ENCODE results near the gene CNOT6. TPM values are rescaled to one million over a fixed set of nuclear protein-coding genes. Genes with fewer than 3 reads are reported as not detected.

CNOT6 gene
- total RNA-seq, 1 experiment from 2014 or later: 73.1 TPM

DNA sequence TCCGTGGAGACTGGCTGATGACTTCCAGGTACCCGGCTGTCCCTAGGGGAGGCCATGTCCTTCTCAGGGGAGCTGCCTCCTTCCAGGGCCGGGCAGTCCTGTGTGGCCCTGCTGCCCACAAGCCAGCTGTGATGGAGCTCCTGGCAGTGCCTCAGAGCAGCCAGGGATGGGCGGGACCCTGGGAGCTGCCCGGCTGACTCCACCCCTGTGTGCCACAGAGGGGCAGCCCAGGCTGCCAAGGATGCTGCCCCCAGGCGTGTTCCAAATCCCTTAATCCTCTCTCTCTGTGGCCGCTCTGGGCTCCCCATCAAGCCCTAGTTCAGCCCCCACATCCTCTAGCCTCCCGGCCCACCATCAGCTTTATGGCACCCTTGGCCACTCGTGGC lies 104.1 kb downstream of the CNOT6 start:
- Mint-ChIP-seq H3K9me3 (ENCODE audit: unreplicated experiment) (no peaks in the 10 kb centered on the region), H3K36me3 (ENCODE audit: insufficient read depth, unreplicated experiment) (no peaks in the 10 kb centered on the region), H3K27ac (ENCODE audit: low read depth, unreplicated experiment) (no peak overlapping the region), H3K4me1 (ENCODE audit: insufficient read depth, unreplicated experiment) (no peaks in the 10 kb centered on the region), H3K27me3 (ENCODE audit: insufficient read depth, unreplicated experiment) (peaks cover 13% of the 10 kb centered on the region), H3K4me3 (ENCODE audit: unreplicated experiment) (no peak overlapping the region)
- TF ChIP-seq CTCF (IDR thresholded peaks at IDR 0.05; ENCODE audit: unreplicated experiment): no peak
- POLR2A ChIA-PET: interaction anchor here (0.6 kb wide), 1 partner anchor 14 kb away, joined by 3 read pairs; no protein-coding TSS in a partner anchor
- DNase-seq (ENCODE audit: unreplicated experiment): no peak
- BruUV-seq (replicated peaks): no TSS peak
- intact Hi-C loops (cut with micrococcal nuclease): no loop called here
- CTCF ChIA-PET: interaction anchor here (0.6 to 1.6 kb wide), 2 partner anchors 8 to 729 kb away, joined by 3 to 6 read pairs; no protein-coding TSS in a partner anchor

GRCh38 chr5:180598797-180599589 lies 104.8 kb downstream of the CNOT6 start:
- Mint-ChIP-seq H3K4me1 (ENCODE audit: insufficient read depth, unreplicated experiment) (no peaks in the 10 kb centered on the region), H3K27me3 (ENCODE audit: insufficient read depth, unreplicated experiment) (peaks cover 9% of the 10 kb centered on the region), H3K36me3 (ENCODE audit: insufficient read depth, unreplicated experiment) (no peaks in the 10 kb centered on the region), H3K27ac (ENCODE audit: low read depth, unreplicated experiment) (no peak overlapping the region), H3K9me3 (ENCODE audit: unreplicated experiment) (no peaks in the 10 kb centered on the region), H3K4me3 (ENCODE audit: unreplicated experiment) (no peak overlapping the region)
- no peak for DNase-seq (ENCODE audit: unreplicated experiment)
- POLR2A ChIA-PET: interaction anchor here (0.6 to 0.9 kb wide), 2 partner anchors 15 to 18 kb away, joined by 3 to 4 read pairs; no protein-coding TSS in a partner anchor
- no peak for TF ChIP-seq CTCF (IDR thresholded peaks at IDR 0.05; ENCODE audit: unreplicated experiment)
- BruUV-seq (replicated peaks): no TSS peak
- CTCF ChIA-PET: interaction anchor here (0.6 to 1.2 kb wide), 2 partner anchors 270 to 730 kb away, joined by 3 read pairs; no protein-coding TSS in a partner anchor
- intact Hi-C loops (cut with micrococcal nuclease): no loop called here

- POLR2A ChIA-PET: interaction anchor here (0.9 kb wide), 1 partner anchor 19 kb away, joined by 4 read pairs; no protein-coding TSS in a partner anchor
- TF ChIP-seq CTCF (IDR thresholded peaks at IDR 0.05; ENCODE audit: unreplicated experiment): no peak
- Mint-ChIP-seq H3K9me3 (ENCODE audit: unreplicated experiment) (no peaks in the 10 kb centered on the region), H3K27ac (ENCODE audit: low read depth, unreplicated experiment) (no peak overlapping the region), H3K36me3 (ENCODE audit: insufficient read depth, unreplicated experiment) (no peaks in the 10 kb centered on the region), H3K27me3 (ENCODE audit: insufficient read depth, unreplicated experiment) (peaks cover 9% of the 10 kb centered on the region), H3K4me1 (ENCODE audit: insufficient read depth, unreplicated experiment) (no peaks in the 10 kb centered on the region), H3K4me3 (ENCODE audit: unreplicated experiment) (no peak overlapping the region)
- intact Hi-C loops (cut with micrococcal nuclease): no loop called here
- no peak for DNase-seq (ENCODE audit: unreplicated experiment)
- no TSS peak for BruUV-seq (replicated peaks)
- CTCF ChIA-PET: interaction anchor here (1.2 kb wide), 1 partner anchor 271 kb away, joined by 3 read pairs; no protein-coding TSS in a partner anchor
Observed at GRCh38 chr5:180599590-180599914, 105.4 kb downstream of the CNOT6 start.

GRCh38 chr5:180599981-180600553 lies 105.9 kb downstream of the CNOT6 start:
- ChIA-PET CTCF (interaction anchor here (0.7 to 1.2 kb wide), 2 partner anchors 133 to 272 kb away, joined by 3 to 4 read pairs; no protein-coding TSS in a partner anchor), POLR2A (no interaction called here)
- no TSS peak for BruUV-seq (replicated peaks)
- Mint-ChIP-seq H3K9me3 (ENCODE audit: unreplicated experiment) (no peaks in the 10 kb centered on the region), H3K27me3 (ENCODE audit: insufficient read depth, unreplicated experiment) (peaks cover 14% of the 10 kb centered on the region), H3K4me3 (ENCODE audit: unreplicated experiment) (no peak overlapping the region), H3K36me3 (ENCODE audit: insufficient read depth, unreplicated experiment) (no peaks in the 10 kb centered on the region), H3K4me1 (ENCODE audit: insufficient read depth, unreplicated experiment) (no peaks in the 10 kb centered on the region), H3K27ac (ENCODE audit: low read depth, unreplicated experiment) (no peak overlapping the region)
- intact Hi-C loops (cut with micrococcal nuclease): no loop called here
- no peak for TF ChIP-seq CTCF (IDR thresholded peaks at IDR 0.05; ENCODE audit: unreplicated experiment)
- DNase-seq (ENCODE audit: unreplicated experiment): no peak
